Mesothelial cell of epicardium (in vitro differentiated cells): Measurements from ENCODE around the gene TEX53. TPM values are rescaled to one million over a fixed set of nuclear protein-coding genes. Genes with fewer than 3 reads are reported as not detected.

Experiments
- DNase-seq, 2 experiments: peaks; one replicate each; pipeline ENCODE4 v3.0.0; 2021; ENCODE audit warnings: low spot score in 2 of 2; ENCODE audit not compliant: unreplicated experiment in 2 of 2
- H3K27ac Mint-ChIP-seq: 2 replicates; pipeline ENCODE4 v1.8.0; 2021; ENCODE audit warnings: mixed read lengths
- H3K27me3 Mint-ChIP-seq: 2 replicates; pipeline ENCODE4 v1.8.0; 2021; ENCODE audit warnings: low read depth, mixed read lengths
- H3K36me3 Mint-ChIP-seq: 2 replicates; pipeline ENCODE4 v1.8.0; 2021; ENCODE audit warnings: mixed read lengths
- H3K4me1 Mint-ChIP-seq: 2 replicates; pipeline ENCODE4 v1.8.0; 2021; ENCODE audit warnings: mixed read lengths
- H3K4me3 Mint-ChIP-seq: 2 replicates; pipeline ENCODE4 v1.8.0; 2021; ENCODE audit warnings: mild to moderate bottlenecking, moderate library complexity, mixed read lengths
- H3K9me3 Mint-ChIP-seq: 2 replicates; pipeline ENCODE4 v1.8.0; 2021; ENCODE audit warnings: mixed read lengths
- CTCF ChIP-seq: fragments of 200-600 bp; sonication (generic); IDR thresholded peaks from one replicate; pipeline ENCODE4 v1.5.0; 2021; ENCODE audit warnings: antibody characterized with exemption; ENCODE audit not compliant: unreplicated experiment
- total RNA-seq: library from RNA; stranded (reverse); gene quantifications from 3 replicates; pipeline ENCODE4 v1.2.1, GENCODE V29; 2021

TEX53 gene
- total RNA-seq, 1 donor from 2014 or later, result not detected

GRCh38 chr9:114621561-114621960, 36.0 kb downstream of the TEX53 start:
- DNase-seq, result no peak
- Mint-ChIP-seq H3K27ac (no peak overlapping the region), H3K4me3 (no peak overlapping the region), H3K27me3 (no peaks in the 10 kb centered on the region), H3K36me3 (peaks cover 35% of the 10 kb centered on the region), H3K9me3 (no peaks in the 10 kb centered on the region), H3K4me1 (no peaks in the 10 kb centered on the region)
- no peak for TF ChIP-seq CTCF

- no peak for TF ChIP-seq CTCF
- Mint-ChIP-seq H3K4me1 (no peaks in the 10 kb centered on the region), H3K4me3 (no peak overlapping the region), H3K9me3 (no peaks in the 10 kb centered on the region), H3K27me3 (no peaks in the 10 kb centered on the region), H3K27ac (no peak overlapping the region), H3K36me3 (peaks cover 38% of the 10 kb centered on the region)
- DNase-seq, result no peak
Measured at GRCh38 chr9:114619191-114619761, 38.3 kb downstream of the TEX53 start.

- Mint-ChIP-seq H3K4me3 (no peak overlapping the region), H3K9me3 (no peaks in the 10 kb centered on the region), H3K4me1 (peaks cover 16% of the 10 kb centered on the region), H3K36me3 (peaks cover 28% of the 10 kb centered on the region), H3K27me3 (no peaks in the 10 kb centered on the region), H3K27ac (no peak overlapping the region)
- DNase-seq, result no peak
- no peak for TF ChIP-seq CTCF
Measured at GRCh38 chr9:114616684-114617520, 40.7 kb downstream of the TEX53 start.

GRCh38 chr9:114614373-114614772, 43.2 kb downstream of the TEX53 start:
- no peak for DNase-seq
- no peak for TF ChIP-seq CTCF
- Mint-ChIP-seq H3K36me3 (peaks cover 15% of the 10 kb centered on the region), H3K27me3 (no peaks in the 10 kb centered on the region), H3K4me3 (no peak overlapping the region), H3K9me3 (no peaks in the 10 kb centered on the region), H3K27ac (no peak overlapping the region), H3K4me1 (peaks cover 28% of the 10 kb centered on the region)

- TF ChIP-seq CTCF, result no peak
- no peaks in the 10 kb centered on the region for H3K9me3 Mint-ChIP-seq
- DNase-seq, result no peak
- H3K4me1 Mint-ChIP-seq, result peaks cover 29% of the 10 kb centered on the region
- no peaks in the 10 kb centered on the region for H3K27me3 Mint-ChIP-seq
- no peak overlapping the region for H3K27ac Mint-ChIP-seq
- H3K4me3 Mint-ChIP-seq, result no peak overlapping the region
- peaks cover 12% of the 10 kb centered on the region for H3K36me3 Mint-ChIP-seq
Measured at GRCh38 chr9:114613919-114614318, 43.7 kb downstream of the TEX53 start.
